Neural crest cell (in vitro differentiated cells): ENCODE data around the gene NXPH1. TPM values are rescaled to one million over a fixed set of nuclear protein-coding genes. Genes with fewer than 3 reads are reported as not detected.

Experiments used
- DNase-seq: peaks from one replicate; pipeline ENCODE4 v3.0.0; 2021; ENCODE audit warnings: low read depth, mixed read lengths, low spot score
- H3K27ac Mint-ChIP-seq: one replicate; pipeline ENCODE4 v1.8.0; 2021; ENCODE audit warnings: mild to moderate bottlenecking, mixed read lengths; ENCODE audit not compliant: unreplicated experiment
- H3K27me3 Mint-ChIP-seq: 2 replicates; pipeline ENCODE4 v1.8.0; 2021; ENCODE audit warnings: low read depth, mild to moderate bottlenecking, mixed read lengths
- H3K36me3 Mint-ChIP-seq: 2 replicates; pipeline ENCODE4 v1.8.0; 2021; ENCODE audit warnings: low read depth, mild to moderate bottlenecking, mixed read lengths
- H3K4me1 Mint-ChIP-seq: 2 replicates; pipeline ENCODE4 v1.8.0; 2021; ENCODE audit warnings: mixed read lengths
- H3K4me3 Mint-ChIP-seq: one replicate; pipeline ENCODE4 v1.8.0; 2021; ENCODE audit warnings: mild to moderate bottlenecking, mixed read lengths
- H3K9me3 Mint-ChIP-seq: 2 replicates; pipeline ENCODE4 v1.8.0; 2021; ENCODE audit warnings: mixed read lengths
- total RNA-seq: library from RNA; stranded (reverse); gene quantifications from 2 replicates; pipeline ENCODE4 v1.2.1, GENCODE V29; 2021
- TF ChIP-seq, protein P1 (sequence below): fragments of 200-600 bp; sonication (generic); conservative IDR thresholded peaks from 2 replicates; pipeline ENCODE4 v1.5.0; 2021; ENCODE audit warnings: antibody characterized with exemption, mild to moderate bottlenecking

NXPH1 gene
- total RNA-seq, 1 donor from 2014 or later = 1.0 TPM

DNA sequence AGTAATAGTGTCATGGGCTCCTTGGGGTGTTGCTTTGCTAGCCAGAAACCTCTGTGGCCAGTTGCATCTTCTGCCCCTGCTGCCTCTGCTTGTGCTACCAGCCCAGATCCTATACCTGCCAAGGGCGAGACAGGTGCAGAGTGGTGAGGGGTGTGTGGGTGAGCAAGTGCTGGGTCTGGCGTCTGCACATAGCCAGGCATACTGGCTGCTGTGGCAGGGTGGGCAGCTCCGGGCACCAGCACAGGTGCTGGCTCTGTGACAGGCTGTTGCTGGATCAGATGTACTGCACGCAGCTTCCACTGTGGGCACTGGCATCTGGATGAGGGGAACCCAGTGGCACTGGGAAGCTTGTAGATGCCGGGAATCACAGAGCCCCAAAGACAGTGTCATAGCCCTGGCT is 148.4 kb downstream of the NXPH1 start:
- H3K4me3 Mint-ChIP-seq = no peak overlapping the region
- TF ChIP-seq, protein P1, sequence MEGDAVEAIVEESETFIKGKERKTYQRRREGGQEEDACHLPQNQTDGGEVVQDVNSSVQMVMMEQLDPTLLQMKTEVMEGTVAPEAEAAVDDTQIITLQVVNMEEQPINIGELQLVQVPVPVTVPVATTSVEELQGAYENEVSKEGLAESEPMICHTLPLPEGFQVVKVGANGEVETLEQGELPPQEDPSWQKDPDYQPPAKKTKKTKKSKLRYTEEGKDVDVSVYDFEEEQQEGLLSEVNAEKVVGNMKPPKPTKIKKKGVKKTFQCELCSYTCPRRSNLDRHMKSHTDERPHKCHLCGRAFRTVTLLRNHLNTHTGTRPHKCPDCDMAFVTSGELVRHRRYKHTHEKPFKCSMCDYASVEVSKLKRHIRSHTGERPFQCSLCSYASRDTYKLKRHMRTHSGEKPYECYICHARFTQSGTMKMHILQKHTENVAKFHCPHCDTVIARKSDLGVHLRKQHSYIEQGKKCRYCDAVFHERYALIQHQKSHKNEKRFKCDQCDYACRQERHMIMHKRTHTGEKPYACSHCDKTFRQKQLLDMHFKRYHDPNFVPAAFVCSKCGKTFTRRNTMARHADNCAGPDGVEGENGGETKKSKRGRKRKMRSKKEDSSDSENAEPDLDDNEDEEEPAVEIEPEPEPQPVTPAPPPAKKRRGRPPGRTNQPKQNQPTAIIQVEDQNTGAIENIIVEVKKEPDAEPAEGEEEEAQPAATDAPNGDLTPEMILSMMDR = no peak
- no peak for DNase-seq
- no peaks in the 10 kb centered on the region for H3K9me3 Mint-ChIP-seq
- no peak overlapping the region for H3K27ac Mint-ChIP-seq
- H3K36me3 Mint-ChIP-seq = no peaks in the 10 kb centered on the region
- H3K4me1 Mint-ChIP-seq = no peaks in the 10 kb centered on the region
- H3K27me3 Mint-ChIP-seq = no peaks in the 10 kb centered on the region

DNA sequence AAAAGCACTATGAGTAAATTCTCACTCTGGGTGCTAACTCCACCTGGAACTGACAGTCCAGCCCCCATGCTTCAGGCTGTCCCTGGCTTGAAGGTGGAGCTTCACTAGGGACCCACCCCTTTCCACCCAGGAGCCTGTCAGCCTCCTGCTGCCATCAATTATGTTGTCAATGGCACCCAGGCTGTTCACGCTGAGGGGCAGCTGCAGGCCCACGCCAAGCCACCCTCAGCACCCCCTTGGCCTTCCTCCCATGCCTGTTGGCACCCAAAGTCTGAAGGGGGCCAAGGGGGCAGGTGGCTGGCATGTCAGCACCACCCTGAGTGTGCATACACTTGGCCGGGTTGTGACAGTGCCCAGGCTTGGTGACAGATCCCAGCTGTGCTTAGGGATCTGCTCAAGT is 149.3 kb downstream of the NXPH1 start:
- no peak for DNase-seq
- no peaks in the 10 kb centered on the region for H3K27me3 Mint-ChIP-seq
- H3K27ac Mint-ChIP-seq = no peak overlapping the region
- no peaks in the 10 kb centered on the region for H3K4me1 Mint-ChIP-seq
- no peaks in the 10 kb centered on the region for H3K36me3 Mint-ChIP-seq
- TF ChIP-seq, protein P1 = no peak
- H3K4me3 Mint-ChIP-seq = no peak overlapping the region
- peaks cover 1% of the 10 kb centered on the region for H3K9me3 Mint-ChIP-seq

DNA sequence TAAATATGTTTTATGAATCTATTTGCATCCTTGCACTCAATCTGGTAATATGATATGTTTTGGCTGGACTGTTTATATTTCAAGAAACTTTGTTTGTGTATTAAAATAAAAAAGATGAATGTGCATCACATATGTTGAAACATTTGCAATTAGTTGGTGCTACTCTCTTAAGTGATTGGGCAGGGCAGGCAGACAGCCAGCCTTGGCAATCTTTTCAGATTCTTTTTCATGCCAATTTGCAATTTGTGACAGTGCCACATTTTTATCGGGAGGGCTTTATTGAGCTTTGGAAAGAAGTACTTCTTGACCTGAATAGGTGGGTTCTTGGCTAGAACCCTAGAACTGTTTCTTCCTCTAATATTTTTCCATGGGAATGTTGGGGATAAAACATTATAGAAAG is 152.2 kb downstream of the NXPH1 start:
- TF ChIP-seq, protein P1 = no peak
- H3K27me3 Mint-ChIP-seq = no peaks in the 10 kb centered on the region
- H3K27ac Mint-ChIP-seq = no peak overlapping the region
- no peak for DNase-seq
- H3K36me3 Mint-ChIP-seq = no peaks in the 10 kb centered on the region
- H3K4me1 Mint-ChIP-seq = no peaks in the 10 kb centered on the region
- H3K9me3 Mint-ChIP-seq = peaks cover 4% of the 10 kb centered on the region
- no peak overlapping the region for H3K4me3 Mint-ChIP-seq

DNA sequence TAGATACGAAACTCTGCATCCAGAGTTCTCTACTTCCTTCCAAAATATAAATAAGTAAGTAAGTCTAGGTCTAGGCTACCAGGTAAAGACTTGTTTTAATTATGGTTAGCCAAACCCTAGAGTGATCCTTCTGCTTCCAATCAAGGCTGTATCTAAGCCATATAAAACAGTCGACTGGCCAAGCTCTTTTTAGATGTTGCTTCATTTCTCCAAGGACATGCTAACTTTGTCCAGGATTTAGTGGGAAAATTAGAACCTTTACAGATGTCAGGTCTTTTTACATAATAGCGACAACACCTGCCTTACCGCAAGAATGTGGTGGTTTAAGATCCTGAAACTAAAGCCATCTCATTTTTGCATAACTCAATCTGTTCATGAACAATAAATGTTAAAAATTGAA is 156.8 kb downstream of the NXPH1 start:
- Mint-ChIP-seq H3K27me3 (no peaks in the 10 kb centered on the region), H3K4me3 (no peak overlapping the region), H3K9me3 (peaks cover 4% of the 10 kb centered on the region), H3K27ac (no peak overlapping the region), H3K36me3 (no peaks in the 10 kb centered on the region), H3K4me1 (peaks cover 23% of the 10 kb centered on the region)
- DNase-seq = no peak
- TF ChIP-seq, protein P1 = no peak

DNA sequence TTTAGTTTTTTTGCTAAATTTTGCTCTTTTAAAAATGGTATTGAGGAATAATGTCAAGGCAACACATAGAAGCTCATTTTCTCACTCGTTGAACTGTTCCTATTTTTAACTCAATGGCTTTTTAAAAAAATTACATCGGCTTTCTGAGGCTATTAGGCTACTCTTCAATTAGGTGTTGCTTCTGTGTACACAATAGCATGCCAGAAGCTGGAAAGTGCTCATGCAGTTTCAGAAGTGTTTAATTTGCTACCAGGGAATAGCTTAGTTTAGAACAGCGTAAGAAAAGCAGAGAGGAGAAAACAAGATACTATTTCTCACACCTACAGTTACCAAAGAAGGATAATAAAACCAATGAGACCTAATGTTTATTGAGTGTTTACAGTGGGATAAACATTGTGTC is 157.4 kb downstream of the NXPH1 start:
- no peaks in the 10 kb centered on the region for H3K27me3 Mint-ChIP-seq

More for the DNA sequence above, 157.4 kb downstream of the NXPH1 start:
- TF ChIP-seq, protein P1 = no peak
- H3K4me1 Mint-ChIP-seq = peaks cover 23% of the 10 kb centered on the region
- H3K27ac Mint-ChIP-seq = no peak overlapping the region
- H3K9me3 Mint-ChIP-seq = peaks cover 4% of the 10 kb centered on the region
- no peak overlapping the region for H3K4me3 Mint-ChIP-seq
- DNase-seq = no peak
- H3K36me3 Mint-ChIP-seq = no peaks in the 10 kb centered on the region
